ENCODE results near the gene OR12D1.

DNA sequence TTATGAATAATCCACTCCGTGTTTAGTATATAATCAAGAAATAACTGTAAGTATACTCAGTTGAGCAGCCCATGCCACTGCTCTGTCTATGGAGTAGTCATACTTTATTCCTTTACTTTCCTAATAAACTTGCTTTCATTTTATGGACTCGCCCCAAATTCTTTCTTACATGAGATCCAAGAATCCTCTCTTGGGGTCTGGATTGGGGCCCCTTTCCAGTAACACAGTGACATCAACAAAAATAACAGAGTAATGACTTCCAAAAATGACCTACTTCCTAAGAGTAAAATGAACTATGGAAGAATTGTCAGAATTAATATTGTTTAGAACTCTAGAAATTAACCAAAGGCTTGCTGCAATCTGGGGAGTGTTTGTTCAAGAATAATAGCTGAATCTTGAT is 51.1 kb downstream of the OR12D1 start:
- TF ChIP-seq OSR1 (CRISPR knock-in tag; IDR thresholded peaks at IDR 0.05): no peak
- TF ChIP-seq, protein P1, sequence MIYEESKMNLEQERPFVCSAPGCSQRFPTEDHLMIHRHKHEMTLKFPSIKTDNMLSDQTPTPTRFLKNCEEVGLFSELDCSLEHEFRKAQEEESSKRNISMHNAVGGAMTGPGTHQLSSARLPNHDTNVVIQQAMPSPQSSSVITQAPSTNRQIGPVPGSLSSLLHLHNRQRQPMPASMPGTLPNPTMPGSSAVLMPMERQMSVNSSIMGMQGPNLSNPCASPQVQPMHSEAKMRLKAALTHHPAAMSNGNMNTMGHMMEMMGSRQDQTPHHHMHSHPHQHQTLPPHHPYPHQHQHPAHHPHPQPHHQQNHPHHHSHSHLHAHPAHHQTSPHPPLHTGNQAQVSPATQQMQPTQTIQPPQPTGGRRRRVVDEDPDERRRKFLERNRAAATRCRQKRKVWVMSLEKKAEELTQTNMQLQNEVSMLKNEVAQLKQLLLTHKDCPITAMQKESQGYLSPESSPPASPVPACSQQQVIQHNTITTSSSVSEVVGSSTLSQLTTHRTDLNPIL (CRISPR knock-in tag; IDR thresholded peaks at IDR 0.05; ENCODE audit: low read depth): no peak
- no peak for TF ChIP-seq PPARA (CRISPR knock-in tag; IDR thresholded peaks at IDR 0.05; ENCODE audit: borderline replicate concordance)
- TF ChIP-seq ZFP3 (CRISPR knock-in tag; IDR thresholded peaks at IDR 0.05): no peak
- no peak for TF ChIP-seq ZFP30 (CRISPR knock-in tag; IDR thresholded peaks at IDR 0.05)

Data from SK-N-SH treated with all-trans-retinoic acid at 6 μM for 48 hours (cell line).